Left hindlimb (tissue), 1 donor: ENCODE data around the gene CWF19L1.
A peak's percentile ranks its signal among the peaks of the same experiment; 100 is the strongest.

Experiments
- DNase-seq: peaks from one replicate; pipeline ENCODE4 v3.0.0-alpha.2; 2018

CWF19L1 gene

GRCh38 chr10:100245484-100246220 lies 21.8 kb downstream of the CWF19L1 start:
- no peak for DNase-seq

GRCh38 chr10:100239851-100240250 lies 27.6 kb downstream of the CWF19L1 start:
- DNase-seq, result no peak

DNA sequence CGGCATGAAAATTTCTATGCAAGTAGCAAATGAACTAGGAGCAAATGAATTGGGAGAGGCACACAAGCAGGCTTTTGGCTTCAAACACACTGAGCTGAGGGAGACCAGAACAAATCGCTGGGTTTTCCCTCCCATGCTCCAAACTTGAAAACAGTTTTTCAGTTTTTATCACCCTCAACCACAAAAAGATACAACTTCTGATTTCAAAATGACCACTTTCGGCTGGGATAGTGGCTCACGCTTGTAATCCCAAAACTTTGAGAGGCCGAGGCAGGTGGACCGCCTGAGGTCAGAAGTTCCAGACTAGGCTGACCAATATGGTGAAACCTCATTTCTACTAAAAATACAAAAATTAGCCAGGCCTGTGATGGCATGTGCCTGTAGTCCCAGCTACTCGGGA lies 29.0 kb downstream of the CWF19L1 start:
- no peak for DNase-seq

- DNase-seq, result no peak
Measured at GRCh38 chr10:100232101-100232500, 35.3 kb downstream of the CWF19L1 start.

- DNase-seq, result peak; percentile 35
Measured at GRCh38 chr10:100229819-100230422, 37.5 kb downstream of the CWF19L1 start.

DNA sequence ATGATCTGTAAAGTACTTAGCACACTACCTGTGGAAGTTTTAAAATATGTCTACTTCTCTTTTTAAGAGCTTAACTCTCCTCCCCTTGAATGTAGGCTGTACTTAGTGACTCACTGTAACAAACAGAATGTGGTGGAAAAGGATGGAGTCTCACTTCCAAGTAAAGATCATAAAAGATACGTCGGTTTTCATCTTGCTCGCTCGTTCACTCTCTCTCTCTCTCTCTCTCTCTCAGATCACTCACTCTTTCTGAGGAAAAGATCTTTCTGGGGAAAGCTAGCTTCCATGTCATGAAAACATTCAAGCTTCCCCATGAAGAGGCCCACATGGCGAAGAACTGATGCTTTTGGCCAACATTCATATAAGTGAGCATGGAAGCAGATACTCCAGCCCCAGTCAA lies 43.6 kb downstream of the CWF19L1 start:
- no peak for DNase-seq

DNA sequence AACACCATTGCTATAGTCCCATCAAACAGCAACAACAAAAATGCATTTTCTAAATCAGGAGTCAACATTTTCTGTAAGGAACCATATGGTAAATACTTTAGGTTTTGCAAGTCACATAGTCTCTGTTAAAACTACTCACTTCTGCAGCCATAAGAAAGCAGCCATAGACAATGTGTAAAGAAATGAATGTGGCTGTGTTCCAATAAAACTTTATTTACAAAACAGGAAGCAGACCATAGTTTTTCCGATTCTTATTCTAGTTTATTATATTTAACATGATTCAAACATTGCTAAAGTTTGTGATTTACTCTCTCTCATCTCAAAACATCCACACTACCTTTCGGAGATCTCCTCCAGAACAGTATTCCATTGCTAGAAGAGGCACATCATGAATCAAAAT lies 44.9 kb downstream of the CWF19L1 start:
- no peak for DNase-seq

- no peak for DNase-seq
Measured at GRCh38 chr10:100216006-100216405, 51.4 kb downstream of the CWF19L1 start.

DNA sequence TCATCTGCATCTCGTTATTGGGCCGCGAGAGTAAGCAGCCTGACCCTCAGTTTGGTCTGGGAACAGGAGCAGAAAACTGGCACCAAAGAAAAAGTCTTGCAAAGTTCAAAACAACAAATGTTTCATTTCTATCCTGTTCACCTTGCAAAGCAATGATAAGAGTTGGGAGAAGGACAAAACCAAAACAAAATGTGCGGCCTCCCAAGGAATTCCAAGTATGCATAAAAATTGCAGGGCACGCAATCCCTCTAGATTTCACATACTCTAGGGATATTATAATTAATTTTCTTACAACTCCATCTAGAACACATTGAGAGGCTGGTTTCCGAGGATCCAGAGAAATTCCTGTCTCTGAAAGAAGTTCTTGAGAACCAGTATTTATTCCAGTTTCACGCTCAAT lies 58.1 kb downstream of the CWF19L1 start:
- DNase-seq, result no peak

DNA sequence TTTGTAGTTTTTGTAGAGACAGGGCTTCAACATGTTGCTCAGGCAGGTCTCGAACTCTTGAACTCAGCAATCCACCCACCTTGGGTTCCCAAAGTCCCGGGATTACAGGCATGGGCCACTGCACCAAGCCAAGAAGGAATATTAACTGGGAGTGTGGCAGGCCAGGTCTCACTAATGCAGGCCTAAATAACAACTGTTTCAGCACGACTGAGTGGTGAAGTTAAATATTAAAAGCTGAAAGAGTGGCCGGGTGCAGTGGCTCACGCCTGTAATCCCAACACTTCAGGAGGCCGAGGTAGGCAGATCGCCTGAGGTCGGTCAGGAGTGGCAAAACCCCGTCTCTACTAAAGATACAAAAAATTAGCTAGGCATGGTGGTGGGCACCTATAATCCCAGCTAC lies 59.2 kb downstream of the CWF19L1 start:
- no peak for DNase-seq

- no peak for DNase-seq
Measured at GRCh38 chr10:100204370-100204769, 63.1 kb downstream of the CWF19L1 start.

DNA sequence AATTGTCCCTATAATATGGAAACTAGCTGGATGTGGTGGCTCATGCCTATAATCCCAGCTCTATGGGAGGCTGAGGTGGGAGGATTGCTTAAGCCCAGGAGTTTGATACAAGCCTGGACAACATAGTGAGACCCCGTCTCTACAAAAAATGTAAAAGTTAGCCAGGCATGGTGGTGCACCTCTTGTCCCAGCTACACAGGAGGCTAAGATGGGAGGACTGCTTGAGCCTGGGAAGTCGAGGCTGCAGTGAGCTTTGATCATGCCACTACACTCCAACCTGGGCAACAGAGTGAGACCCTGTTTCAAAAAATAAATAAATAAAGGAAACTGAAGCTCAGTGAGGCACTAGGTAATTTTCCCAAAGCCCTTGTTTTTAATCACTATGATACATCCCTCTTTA lies 65.9 kb downstream of the CWF19L1 start:
- DNase-seq, result no peak

- no peak for DNase-seq
Measured at GRCh38 chr10:100194711-100195110, 72.7 kb downstream of the CWF19L1 start.

DNA sequence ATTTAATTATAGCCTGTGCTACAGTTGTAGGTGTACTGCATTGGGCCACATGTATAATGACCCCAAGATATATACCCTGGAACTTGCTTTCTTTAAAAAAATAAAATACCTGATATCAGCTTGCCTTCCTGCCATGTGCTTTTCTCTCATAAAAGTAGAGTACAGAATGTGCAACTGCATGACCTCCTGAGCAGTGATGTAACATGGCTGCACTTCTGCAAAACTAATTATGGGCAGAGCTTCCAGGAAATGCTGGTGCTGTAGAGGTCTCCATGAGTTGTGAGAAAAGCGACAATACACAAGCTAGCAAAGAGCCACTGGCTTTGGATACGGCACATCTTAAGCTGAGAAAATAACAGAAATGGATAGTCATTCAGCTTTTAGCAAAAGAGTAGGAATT lies 75.1 kb downstream of the CWF19L1 start:
- peak; percentile 46 for DNase-seq

- no peak for DNase-seq
Measured at GRCh38 chr10:100186253-100187212, 80.9 kb downstream of the CWF19L1 start.

- peak; percentile 96 for DNase-seq
Measured at GRCh38 chr10:100185364-100186252, 81.8 kb downstream of the CWF19L1 start, which contains the start of gene ERLIN1. TSS of gene ERLIN1 (minus strand) at chr10:100186029. CDS start at chr10:100185626, 403 bp downstream.

DNA sequence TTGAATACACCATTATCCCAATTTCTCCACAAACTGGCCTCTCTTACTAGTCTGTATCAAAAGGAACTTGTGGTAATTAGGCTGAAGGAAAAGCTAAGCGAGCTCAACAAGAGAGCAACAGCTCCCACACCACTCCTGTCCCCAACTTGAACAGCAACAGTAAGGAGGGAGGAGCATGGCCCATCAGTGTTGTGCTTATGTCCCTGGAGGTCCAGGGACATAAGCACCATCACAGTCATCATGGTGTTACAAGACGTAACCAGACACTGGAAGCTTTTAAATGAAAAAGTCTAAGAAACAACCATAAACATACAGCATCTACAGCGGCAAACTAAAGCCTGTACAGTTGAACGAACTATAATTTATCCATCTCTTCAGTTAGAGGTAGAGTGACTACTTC lies 82.6 kb downstream of the CWF19L1 start:
- DNase-seq, result no peak

DNA sequence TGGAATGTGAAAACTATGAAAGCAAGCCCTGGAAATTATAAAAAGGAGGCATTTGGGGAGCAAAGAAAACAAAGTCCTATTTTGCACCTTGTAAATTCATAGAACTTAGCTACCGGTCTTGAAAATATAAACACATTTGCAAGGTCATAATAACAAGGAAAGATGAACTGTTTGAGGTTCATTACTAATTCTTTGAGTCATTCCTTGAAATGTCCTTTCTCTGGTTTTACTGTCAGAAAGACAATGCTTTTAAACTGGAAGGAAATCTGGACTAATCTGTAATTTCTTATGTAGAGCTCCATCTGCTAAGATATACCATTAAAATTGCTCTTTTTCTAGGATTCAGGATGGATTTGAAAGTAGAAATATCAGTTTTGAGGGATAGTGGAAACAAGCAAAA lies 83.0 kb downstream of the CWF19L1 start:
- DNase-seq, result no peak

- DNase-seq, result no peak
Measured at GRCh38 chr10:100183481-100183880, 84.0 kb downstream of the CWF19L1 start.

GRCh38 chr10:100182908-100183307 lies 84.5 kb downstream of the CWF19L1 start:
- no peak for DNase-seq
